Globus pallidus (tissue), 1 donor: ENCODE data around the gene KANSL3.
"Not testable (repeated sequence)": the region's sequence is repeated elsewhere in the genome, so short reads cannot be mapped to it uniquely, and the experiment has no call there.

Source experiments
- DNase-seq: peaks from one replicate; pipeline ENCODE4 v3.0.0-alpha.2; 2015; ENCODE audit warnings: low spot score

The KANSL3 gene

GRCh38 chr2:96654791-96655190, 16.7 kb upstream of the KANSL3 start:
- not testable (repeated sequence) for DNase-seq

- DNase-seq = no peak
Measured at GRCh38 chr2:96651793-96652192, 13.7 kb upstream of the KANSL3 start.

GRCh38 chr2:96649342-96649741, 11.2 kb upstream of the KANSL3 start:
- DNase-seq = no peak

- no peak for DNase-seq
Measured at GRCh38 chr2:96648306-96648930, 10.3 kb upstream of the KANSL3 start.

- DNase-seq = no peak
Measured at GRCh38 chr2:96647681-96648080, 9.6 kb upstream of the KANSL3 start.

- no peak for DNase-seq
Measured at GRCh38 chr2:96642564-96643360, 4.7 kb upstream of the KANSL3 start, which contains the start of gene FER1L5. Gene FER1L5 (plus strand): TSS chr2:96642764. CDS start chr2:96642837, 73 bp downstream.

GRCh38 chr2:96637385-96638143, 548 bp downstream of the KANSL3 start:
- peak; percentile 73 for DNase-seq

GRCh38 chr2:96636551-96637171, 1.5 kb downstream of the KANSL3 start:
- DNase-seq = no peak

GRCh38 chr2:96633641-96634040, 4.5 kb downstream of the KANSL3 start:
- no peak for DNase-seq

GRCh38 chr2:96631804-96632435, 6.2 kb downstream of the KANSL3 start:
- DNase-seq = no peak

- no peak for DNase-seq
Measured at GRCh38 chr2:96626553-96626942, 11.6 kb downstream of the KANSL3 start.

GRCh38 chr2:96625571-96626552, 12.2 kb downstream of the KANSL3 start:
- DNase-seq = no peak

GRCh38 chr2:96623116-96623515, 15.0 kb downstream of the KANSL3 start:
- DNase-seq = no peak

- DNase-seq = no peak
Measured at GRCh38 chr2:96622544-96622943, 15.6 kb downstream of the KANSL3 start.

GRCh38 chr2:96618596-96619283, 19.4 kb downstream of the KANSL3 start:
- no peak for DNase-seq

- no peak for DNase-seq
Measured at GRCh38 chr2:96617012-96617411, 21.1 kb downstream of the KANSL3 start.

- no peak for DNase-seq
Measured at GRCh38 chr2:96616535-96616934, 21.6 kb downstream of the KANSL3 start.

GRCh38 chr2:96616128-96616527, 22.0 kb downstream of the KANSL3 start:
- no peak for DNase-seq

GRCh38 chr2:96608469-96609455, 29.4 kb downstream of the KANSL3 start:
- DNase-seq = no peak
